Mesenteric fat pad (tissue), 1 donor: ENCODE measurements around the gene USP36. TPM values are rescaled to one million over a fixed set of nuclear protein-coding genes. Genes with fewer than 3 reads are reported as not detected.
"Not testable (repeated sequence)": the region's sequence is repeated elsewhere in the genome, so short reads cannot be mapped to it uniquely, and the experiment has no call there.

Source experiments
- DNase-seq: peaks from one replicate; pipeline ENCODE4 v3.0.0-alpha.2; 2020; ENCODE audit warnings: low spot score
- total RNA-seq: library from RNA; stranded (reverse); fragmentation: NEBNext Ultra II Directional; extraction: Animal tissue kit (Norgen Biotek cat#: 25700); gene quantifications from one replicate; pipeline ENCODE4 v1.2.1, GENCODE V29; 2021
- donor health status: DM: yes; HTN: yes; CAD: no.

The USP36 gene
- total RNA-seq, 1 donor from 2014 or later = 93.9 TPM

DNA sequence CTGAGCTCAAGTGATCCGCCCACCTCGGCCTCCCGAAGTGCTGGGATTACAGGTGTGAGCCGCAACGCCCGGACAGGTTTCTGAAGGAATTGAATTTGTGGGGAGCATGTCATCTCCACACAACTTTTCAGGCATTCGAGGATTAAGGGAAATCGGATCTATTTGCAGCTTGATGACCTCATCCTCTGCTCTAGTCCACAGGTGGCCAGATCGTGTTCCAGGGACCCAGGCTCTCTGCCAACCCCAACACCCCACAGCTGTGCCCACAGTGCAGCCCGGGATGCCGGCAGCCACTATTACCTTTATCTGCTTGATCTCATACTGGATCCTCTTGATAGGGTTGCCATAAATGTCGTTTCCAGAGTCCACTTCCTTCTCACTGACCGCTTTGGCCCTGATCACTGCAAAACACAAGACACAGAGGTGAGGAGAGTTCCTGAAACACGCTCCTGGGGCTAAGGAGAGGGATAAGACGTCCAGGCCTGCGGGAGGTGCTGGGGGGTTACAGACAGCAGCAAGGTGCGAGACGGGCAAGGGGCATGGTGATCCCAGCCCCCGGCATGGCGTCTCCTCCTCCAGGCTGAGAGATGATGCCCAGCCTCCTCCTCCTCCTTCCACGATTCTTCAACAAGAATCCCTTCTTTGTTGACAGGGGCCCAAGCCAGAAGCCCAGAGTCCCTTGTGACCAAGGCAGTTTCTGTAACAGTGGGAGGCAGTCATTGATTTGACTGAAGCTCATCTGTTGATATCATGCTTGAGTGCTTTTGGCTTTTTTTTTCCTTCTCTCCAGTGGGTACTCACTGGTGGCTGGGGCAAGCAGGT, 33.1 kb upstream of the USP36 start:
- DNase-seq = no peak

DNA sequence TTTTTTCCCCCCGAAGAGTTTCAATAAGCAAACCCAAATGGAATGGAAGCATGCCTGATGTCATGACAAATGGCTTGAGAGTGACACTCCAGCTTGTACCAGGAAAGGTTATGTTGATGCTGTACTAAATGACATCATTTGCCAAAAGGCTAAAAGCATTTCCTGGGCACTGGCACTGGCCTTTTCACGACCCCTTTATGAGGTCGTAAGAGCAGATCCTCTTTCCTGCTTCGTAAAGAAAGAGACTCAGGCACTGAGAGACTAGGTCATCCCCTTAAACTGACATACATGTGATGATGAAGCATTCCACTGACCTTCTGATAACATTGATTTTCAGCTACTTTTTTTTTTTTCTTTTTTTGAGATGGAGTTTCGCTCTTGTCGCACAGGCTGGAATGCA, 31.9 kb upstream of the USP36 start:
- DNase-seq = no peak

DNA sequence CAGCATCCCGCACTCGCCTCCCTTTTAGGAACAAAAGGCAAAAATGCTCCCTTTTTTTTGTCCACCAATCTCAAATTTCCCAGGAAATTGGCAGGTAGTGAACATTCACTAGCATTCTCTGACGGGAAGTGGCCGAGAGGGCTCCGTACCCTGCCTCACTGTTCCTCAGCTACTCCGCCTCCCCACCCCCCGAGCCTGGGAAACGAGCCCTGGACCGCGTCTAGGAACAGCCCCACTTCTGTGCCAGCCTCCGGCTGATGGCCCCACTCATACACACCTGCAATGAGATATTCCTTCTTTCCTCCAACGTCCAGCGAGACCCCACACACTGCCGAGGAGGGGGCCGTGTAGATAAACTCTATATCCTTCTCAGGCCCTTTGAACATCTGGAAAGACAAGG, 30.0 kb upstream of the USP36 start:
- DNase-seq = no peak

DNA sequence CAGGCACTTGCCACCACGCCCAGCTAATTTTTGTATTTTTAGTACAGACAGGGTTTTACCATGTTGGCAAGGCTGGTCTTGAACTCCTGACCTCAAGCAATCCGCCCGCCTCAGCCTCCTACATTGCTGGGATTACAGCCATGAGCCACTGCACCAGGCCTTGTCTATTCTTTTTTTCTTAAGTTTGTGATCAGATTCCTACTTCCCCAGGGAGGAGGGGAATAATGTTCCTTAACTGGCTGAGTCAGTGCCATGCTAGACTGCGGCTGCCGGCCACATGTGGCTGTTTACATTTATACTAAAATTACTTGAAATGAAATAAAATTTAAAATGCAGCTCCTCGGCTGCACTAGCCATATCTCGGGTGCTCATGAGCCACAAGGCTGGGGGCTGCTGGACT, 27.8 kb upstream of the USP36 start:
- no peak for DNase-seq

DNA sequence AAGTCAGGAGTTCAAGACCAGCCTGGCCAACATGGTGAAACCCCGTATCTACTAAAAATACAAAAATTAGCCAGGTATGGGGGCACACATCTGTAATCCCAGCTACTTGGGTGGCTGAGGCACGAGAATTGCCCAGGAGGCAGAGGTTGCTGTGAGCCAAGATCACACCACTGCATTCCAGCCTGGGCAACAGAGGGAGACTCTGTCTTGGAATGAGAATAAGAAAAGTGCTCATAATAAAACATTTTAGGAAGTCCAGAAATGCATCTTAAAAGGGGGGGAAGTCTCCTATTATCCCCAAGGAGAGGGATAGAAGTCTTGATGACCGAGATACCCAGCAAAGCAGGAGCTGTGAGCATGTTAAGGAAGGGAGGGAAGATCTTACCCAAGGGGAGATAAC, 26.4 kb upstream of the USP36 start:
- DNase-seq = not testable (repeated sequence)

DNA sequence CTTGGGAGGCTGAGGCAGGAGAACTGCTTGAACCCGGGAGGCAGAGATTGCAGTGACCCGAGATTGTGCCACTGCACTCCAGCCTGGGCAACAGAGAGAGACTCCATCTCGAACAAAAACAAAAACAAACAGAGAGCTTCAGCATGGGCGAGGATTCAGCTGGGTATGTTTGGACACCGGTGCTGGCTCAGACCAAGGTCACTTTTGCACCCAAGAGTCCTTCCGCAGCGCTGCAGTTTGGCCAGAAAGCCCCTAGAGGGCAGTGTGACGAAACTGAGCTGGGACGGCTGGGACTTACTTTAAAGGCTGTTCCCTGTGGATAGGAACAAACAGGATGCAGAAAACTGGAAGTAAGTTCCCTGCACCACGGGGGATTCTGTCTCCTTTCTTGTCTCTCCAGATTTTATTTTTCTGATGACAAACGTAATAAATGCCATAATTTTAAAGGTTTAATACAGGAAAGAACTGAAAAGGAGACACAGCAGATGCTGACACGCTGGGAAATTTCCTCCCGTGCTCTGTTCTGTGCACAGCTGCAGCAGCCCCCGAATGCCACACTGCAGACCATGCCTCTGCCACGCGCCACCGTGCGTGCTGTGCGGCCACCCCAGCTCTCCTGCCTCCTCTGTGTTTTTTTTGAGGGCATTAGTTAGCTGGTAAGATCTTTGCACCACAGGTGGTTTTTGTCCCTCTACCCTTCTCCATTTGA, 25.2 kb upstream of the USP36 start:
- DNase-seq = no peak

DNA sequence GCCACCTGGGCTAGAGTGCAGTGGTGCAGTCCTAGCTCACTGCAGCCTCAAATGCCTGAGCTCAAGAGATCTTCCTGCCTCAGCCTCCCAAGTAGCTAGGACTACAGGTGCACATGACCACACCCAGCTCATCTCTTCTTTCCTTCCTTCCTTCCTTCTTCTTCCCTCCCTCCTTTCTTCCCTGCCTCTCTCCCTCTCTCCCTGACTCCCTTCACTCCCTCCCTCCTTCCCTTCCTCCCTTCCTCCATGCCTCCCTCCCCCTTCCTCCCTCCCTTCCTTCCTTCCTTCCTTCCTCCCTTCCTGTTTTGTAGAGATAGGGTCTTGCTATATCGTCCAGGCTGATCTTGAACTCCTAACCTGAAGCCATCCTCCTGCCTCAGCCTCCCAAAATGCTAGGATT, 23.5 kb upstream of the USP36 start:
- no peak for DNase-seq

DNA sequence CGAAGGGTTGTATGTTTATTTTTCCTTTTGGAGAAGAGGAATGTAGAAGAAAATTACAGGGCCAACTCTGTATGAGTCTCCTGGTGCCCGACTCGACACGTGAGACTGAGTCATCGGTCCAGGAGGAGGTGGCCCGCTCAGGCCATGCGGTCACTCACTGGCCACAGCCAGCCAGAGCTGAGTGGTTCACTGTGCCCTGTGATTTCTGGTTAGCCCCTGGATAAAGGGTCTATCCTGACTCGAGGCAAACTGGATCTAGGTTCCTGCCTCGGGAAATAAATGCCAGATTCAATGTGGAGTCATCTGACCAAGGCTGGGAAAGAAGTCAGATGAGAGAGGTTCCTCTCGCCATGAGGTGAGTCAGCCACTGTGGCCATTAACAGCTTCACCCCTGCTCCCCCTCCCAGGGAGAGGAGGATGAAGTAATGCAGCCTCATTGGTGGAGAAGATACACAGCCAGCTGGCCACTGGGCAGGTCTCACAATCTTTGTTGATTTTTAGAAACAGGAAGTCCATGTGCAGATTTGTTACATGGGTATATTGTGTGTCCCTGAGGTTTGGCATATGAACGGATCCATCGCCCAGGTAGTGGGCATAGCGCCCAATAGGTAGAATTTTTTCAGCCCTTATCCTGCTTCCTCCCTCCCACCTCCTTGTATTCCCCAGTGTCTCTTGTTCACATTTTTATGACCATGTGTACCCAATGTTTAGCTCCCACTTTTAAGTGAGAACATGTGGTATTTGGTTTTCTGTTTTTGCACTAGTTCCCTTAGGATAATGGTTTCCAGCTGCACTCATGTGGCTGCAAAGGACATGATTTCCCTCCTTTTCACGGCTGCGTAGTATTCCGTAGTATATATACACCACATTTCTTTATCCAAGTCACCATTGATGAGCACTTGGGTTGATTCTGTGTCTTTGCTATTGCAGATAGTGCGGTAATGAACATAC, 21.7 kb upstream of the USP36 start:
- DNase-seq = no peak

DNA sequence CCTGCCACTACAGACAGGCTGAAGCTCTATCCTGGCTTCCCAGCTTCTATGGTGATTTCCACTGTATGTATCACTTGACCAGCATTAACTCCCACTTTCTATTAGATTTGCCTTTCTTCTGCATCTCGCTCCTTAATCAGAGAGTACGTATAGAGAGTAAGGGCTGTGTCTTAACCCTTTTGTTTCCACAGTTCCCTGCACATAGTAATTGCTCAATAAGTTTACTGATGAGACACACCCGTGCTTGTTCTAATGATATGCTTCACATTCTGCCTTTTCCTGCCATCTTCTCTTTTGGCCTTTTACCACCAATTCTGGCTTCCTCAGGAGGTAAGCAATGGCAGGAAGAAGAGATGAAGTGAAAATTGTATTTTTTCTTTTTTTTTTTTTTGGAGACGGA, 20.6 kb upstream of the USP36 start:
- DNase-seq = no peak

DNA sequence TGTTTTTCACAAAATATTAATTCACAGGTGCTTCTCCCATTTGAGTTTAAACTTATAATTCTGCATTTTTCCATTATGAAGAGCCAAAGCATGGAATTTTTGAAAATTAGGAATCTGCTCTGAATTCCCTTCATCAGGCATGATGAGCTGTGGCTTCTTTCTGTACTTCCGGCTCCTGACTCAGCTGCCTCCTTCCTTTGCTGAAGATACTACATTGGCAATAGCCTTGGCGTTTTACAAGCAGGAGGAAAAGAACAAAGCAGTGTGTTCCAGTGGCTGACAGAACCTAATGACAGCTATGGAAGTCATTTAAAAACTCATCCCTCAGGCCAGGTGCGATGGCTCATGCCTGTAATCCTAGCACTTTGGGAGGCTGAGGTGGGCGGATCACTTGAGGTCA, 18.4 kb upstream of the USP36 start:
- DNase-seq = no peak

DNA sequence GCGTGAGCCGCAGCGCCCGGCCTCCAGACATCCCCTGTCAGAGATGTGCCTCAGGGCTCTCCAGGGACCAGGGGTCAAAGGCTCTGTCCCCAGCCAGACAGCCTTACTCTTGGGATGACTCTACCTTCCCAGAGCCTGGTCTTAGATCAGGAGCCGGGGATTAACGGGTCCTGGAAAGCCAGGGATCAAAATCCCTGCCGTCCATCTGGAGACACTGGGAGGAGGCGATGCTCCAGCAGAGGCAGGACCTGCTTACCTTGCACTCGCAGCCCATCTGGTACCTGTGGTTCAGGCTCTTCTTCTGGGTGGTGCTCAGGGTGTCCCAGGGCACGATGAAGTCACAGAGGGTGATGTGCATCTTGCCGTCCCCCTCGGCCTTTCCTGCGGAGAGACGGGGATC, 16.7 kb upstream of the USP36 start:
- DNase-seq = no peak

DNA sequence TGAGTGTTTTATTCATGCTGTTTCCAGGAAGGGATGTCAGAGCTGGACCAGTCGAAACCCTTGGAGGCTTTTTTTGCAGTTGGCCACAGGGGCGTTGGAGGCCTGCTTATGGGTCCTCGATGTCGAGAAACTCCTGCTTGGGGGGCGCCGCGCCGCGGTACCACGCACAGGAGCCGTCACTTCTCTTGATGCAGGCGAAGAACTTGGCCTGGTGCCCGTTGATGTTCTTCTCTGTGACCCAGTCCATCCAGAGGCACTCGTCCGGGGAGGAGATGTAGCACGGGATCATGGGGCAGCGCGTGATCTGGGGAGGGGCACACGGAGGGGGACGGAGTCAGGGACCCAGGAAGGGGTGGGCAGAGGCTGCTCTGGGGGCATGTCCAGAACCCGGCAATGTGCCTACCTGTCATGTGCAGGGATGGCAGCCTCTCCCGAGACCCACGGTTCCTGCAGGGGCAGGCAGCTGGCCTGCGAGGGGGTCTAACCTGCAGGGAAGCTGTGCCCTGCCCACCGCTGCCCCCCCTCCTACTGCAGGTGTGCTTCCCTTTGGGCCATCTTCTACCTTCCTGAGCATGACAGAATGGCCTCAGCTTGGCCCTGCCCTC, 15.0 kb upstream of the USP36 start:
- DNase-seq = no peak

DNA sequence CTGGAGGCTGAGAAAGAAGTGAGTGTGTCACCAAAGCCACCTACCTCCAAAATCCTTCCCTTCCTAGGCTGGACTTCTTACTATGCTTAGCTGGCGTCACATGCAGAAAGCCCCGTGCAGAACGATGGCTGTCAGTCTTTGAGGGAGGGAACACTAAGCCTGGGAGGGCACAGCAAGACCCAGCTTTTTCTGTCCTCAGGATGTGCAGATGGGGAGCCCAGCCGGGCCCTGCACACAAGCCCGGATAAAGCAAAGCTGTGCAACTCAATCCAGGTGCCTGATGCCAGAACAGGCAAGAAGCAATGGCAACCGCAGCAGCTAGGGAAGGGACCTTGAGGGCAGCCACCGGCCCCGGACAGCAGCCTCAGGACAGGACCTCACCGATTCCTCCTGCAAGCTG, 13.9 kb upstream of the USP36 start:
- no peak for DNase-seq

DNA sequence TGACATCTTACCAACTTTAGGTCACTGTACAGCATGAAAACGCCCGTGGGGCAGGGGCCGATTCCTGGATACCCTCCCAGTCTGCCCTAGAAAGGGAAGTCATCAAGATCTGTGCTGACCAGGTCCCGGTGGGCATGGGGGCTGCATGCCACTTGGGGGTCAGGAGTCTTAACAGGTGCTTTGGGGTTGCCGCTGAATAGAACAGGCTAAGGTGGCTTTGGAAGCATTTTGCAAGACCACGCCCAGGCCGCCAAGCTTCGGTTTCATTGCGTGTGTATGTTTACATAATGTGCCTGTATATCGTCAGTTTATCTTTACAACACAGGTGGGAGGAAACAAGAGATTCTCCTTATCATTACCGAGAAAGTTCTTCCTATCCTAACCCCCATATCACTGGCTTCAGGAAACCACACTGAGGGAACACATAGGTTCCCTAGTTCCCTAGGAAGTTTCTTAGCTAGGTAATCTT, 13.3 kb upstream of the USP36 start:
- no peak for DNase-seq

DNA sequence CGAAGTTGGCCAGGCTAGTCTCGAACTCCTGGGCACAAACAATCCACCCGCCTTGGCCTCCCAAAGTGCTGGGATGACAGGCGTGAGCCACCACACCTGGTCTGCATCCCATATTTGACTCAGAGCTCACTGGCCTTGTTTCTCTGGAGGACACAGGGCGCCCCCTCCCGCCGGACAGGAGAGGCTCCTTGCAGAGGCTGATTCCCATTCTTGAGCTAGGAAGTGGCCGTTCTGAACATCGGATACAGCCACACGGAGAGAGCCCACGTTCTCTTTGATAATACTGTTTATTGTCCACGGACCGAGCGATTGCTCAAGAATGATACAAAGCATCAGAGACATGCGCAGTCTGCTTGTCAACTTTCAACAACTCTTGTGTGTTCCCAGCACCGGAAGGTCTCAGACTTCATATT, 12.1 kb upstream of the USP36 start:
- no peak for DNase-seq

DNA sequence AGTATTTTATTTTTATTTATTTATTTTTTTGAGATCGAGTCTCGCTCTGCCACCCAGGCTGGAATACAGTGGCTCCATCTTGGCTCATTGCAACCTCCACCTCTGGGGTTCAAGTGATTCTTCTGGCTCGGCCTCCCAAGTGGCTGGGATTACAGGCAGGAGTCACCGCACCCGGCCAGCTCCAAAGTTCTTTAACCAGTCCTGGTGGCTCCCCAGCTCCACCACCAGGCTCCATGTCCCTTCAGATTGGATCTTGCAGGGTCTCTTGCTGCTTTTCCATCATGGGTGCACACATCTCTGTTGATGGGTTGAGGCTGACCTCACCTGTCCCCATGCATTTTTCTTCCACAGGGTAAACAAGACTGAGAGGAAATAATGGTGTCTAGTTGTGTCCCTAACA, 8.4 kb upstream of the USP36 start:
- no peak for DNase-seq

DNA sequence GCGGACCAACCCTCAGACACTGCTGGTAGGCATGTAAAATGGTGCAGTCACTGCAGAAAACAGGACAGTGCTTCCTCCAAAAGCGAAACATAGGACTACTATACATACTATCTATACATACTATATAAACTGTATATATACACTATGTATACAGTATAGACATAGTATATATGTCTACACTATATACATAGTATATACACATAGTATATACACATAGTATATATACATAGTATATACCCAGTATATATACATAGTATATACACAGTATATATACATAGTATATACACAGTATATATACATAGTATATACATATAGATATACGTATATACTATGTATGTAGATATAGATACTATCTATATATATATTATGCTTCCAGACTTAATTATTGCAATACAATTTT, 6.4 kb upstream of the USP36 start:
- DNase-seq = no peak

DNA sequence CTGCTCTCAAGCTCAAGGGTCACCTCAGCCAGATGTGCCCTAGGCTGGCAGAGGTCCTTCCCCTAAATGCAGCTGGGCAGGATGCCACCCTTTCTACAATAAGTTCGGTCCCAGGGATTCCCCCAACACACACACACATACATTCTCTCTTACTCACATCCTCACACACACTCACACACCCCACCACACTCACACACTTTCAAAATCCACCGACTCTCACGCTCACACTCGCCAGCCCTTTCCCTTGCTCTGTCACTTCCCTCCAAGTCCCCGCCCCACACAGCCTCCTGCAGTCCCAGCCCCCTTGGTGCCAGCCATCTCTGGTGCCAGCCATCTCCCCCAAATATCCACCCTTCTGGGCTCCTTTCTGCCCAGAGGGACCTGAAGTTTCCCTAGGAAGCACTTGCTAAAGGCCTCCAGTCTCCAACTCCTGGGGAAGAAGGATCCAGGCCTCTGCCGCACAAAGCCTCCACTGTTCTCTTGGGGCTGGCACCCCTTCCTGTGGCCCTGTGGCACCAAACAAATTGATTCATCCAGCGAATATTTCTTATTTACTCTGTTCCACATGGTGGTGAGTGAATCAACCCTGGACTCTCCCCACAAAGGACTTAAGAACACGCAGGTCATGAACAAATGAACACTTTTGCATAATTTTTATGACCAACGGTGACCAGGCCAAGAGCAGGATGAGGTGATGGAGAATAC, 3.8 kb upstream of the USP36 start:
- no peak for DNase-seq

DNA sequence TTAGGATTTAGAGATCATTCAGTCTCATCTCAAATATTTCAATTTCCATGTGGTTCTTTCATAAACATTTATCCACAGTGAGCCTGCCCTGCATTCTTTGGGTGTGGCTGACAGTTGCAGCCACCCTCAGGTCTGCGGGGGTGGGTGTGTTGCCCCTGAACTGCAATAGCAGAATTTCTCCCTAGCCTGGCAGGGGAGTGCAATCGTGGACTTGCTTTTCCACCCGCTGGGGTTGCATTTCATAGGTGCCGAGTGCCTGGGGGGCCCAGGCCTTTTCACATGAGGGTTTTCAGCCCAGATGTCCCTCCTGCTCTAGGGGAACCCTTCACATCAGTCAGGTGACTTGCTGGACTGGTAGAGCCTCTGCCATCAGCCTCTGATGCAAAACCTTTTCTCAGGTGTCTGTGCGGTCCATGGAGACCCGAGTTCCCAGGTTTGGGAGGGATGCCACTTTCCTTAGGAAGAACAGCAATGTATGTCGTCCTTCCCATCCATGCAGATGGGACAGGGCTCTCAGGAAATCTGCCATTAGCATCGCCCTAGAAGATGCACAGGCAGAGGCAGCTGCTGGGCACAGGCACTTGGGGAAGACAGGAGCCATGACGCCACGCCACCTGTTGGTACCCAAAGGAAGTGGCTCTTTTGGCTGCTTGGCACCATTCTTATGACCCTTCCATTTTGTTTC, 2.4 kb upstream of the USP36 start:
- no peak for DNase-seq

DNA sequence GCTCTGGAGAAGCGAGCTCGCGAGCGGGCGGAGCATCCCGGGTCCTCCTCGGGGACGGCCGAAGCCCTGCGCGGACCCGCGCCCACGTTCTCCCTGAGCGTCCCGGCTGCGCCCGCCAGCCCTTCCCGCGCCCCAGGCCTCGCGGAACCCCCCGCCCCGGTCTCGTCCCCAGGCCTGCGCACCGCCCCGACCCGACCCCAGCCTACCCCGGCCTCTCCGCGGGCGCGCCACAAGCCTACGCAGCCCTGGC, 159 bp downstream of the USP36 start:
- DNase-seq = no peak
